Measurements from ENCODE around the gene TEDC2. TPM values are rescaled to one million over a fixed set of nuclear protein-coding genes. Genes with fewer than 3 reads are reported as not detected.

TEDC2 gene
- total and polyA plus RNA-seq, 10 of the 15 experiments (the other 5 are each of a cell fraction or from before 2014, with no cell fraction given) = 0.23 to 47.9 (median 19.1) TPM

GRCh38 chr16:2450535-2450934 is 9.4 kb upstream of the TEDC2 start:
- Histone ChIP-seq H3K4me3 (no peak overlapping the region), H3K36me3 (ENCODE audit: control insufficient read depth in 2 of 2, insufficient read depth in 2 of 2, low read length in 1 of 2) (peaks cover 28 to 61% of the 10 kb centered on the region in 2 experiments), H3K79me2 (ENCODE audit: control insufficient read depth, insufficient read depth, low read length) (no peaks in the 10 kb centered on the region), H4K20me1 (ENCODE audit: control insufficient read depth, insufficient read depth) (no peaks in the 10 kb centered on the region), H2AFZ (ENCODE audit: control insufficient read depth, low read depth, low read length) (no peak overlapping the region), H3K4me1 (ENCODE audit: control insufficient read depth, insufficient read depth, low read length) (no peaks in the 10 kb centered on the region), H3K9me3 (replicated peaks; ENCODE audit: control insufficient read depth, insufficient read depth, low read length) (no peaks in the 10 kb centered on the region), H3K4me2 (ENCODE audit: control insufficient read depth, insufficient read depth) (no peak overlapping the region), H3K9ac (ENCODE audit: control insufficient read depth, insufficient read depth, low read length) (no peak overlapping the region), H3K27me3 (replicated peaks in 1 of 2; ENCODE audit: control insufficient read depth in 2 of 2, insufficient read depth in 2 of 2, low read length in 1 of 2) (no peaks in the 10 kb centered on the region), H3K27ac (ENCODE audit: control insufficient read depth, insufficient read depth) (no peak overlapping the region)
- ATAC-seq = no peak
- POLR2A ChIA-PET = interaction anchor here (0.6 to 1.0 kb wide), 2 partner anchors 13 to 314 kb away, joined by 4 to 5 read pairs; no protein-coding TSS in a partner anchor
- no TSS peak for BruUV-seq (replicated peaks)
- no peak for FAIRE-seq
- RAD21 ChIA-PET (ENCODE audit: unreplicated experiment) = interaction anchor here (0.7 kb wide), 1 partner anchor 451 kb away, joined by 3 read pairs; no protein-coding TSS in a partner anchor
- CTCF ChIA-PET = interaction anchor here (0.9 kb wide), 1 partner anchor 59 kb away, joined by 4 read pairs; no protein-coding TSS in a partner anchor
- TF ChIP-seq KAT2A (conservative IDR thresholded peaks at IDR 0.05; ENCODE audit: control insufficient read depth, low read depth, low read length) (no peak), STAT3 (IDR thresholded peaks at IDR 0.05; ENCODE audit: low read depth, low read length) (no peak), ZNF622 (IDR thresholded peaks at IDR 0.05) (no peak), CHD1 (IDR thresholded peaks at IDR 0.05; ENCODE audit: low read depth, low read length) (no peak), PAX5 (IDR thresholded peaks at IDR 0.05; ENCODE audit: borderline replicate concordance, low read depth, low read length) (no peak), ZSCAN29 (IDR thresholded peaks at IDR 0.05) (no peak), RBBP5 (conservative IDR thresholded peaks at IDR 0.05) (no peak), ATF7 (IDR thresholded peaks at IDR 0.05; ENCODE audit: low read depth) (no peak), E4F1 (IDR thresholded peaks at IDR 0.05; ENCODE audit: borderline replicate concordance, partially characterized antibody) (no peak)
- SMC1A ChIA-PET (ENCODE audit: uncharacterized antibody, unreplicated experiment) = interaction anchor here (0.8 kb wide), 1 partner anchor 12 kb away, joined by 3 read pairs; no protein-coding TSS in a partner anchor
- WGBS (ENCODE audit: insufficient coverage, insufficient replicate concordance, low lambda C conversion rate, missing lambda C conversion rate) = 91% methylated on average over 8 of the region's 8 CpGs
- DNase-seq (ENCODE audit: low read depth, low spot score) = no peak
- intact Hi-C loops (cut with micrococcal nuclease; ENCODE audit: unreplicated experiment) = no loop called here
- in situ Hi-C loops (cut with MboI) = no loop called here

Measured in GM12878 (cell line).